Thyroid gland (tissue), 4 donors: Measurements from ENCODE around the gene CIAO2B. TPM values are rescaled to one million over a fixed set of nuclear protein-coding genes. Genes with fewer than 3 reads are reported as not detected.

Source experiments
- DNase-seq, 2 donors: peaks; one replicate each; pipeline ENCODE4 v3.0.0-alpha.2; 2019
- H3K27ac ChIP-seq, 3 donors: fragments of 200-600 bp; sonication (generic); 1 replicate in 2 of 3; 2 replicates in 1 of 3; pipeline ENCODE4 v1.5.1; 2016 to 2019; ENCODE audit warnings: mild to moderate bottlenecking in 1 of 3, moderate library complexity in 1 of 3
- H3K27me3 ChIP-seq: fragments of 200-600 bp; sonication (generic); one replicate; pipeline ENCODE4 v1.5.1; 2019
- H3K36me3 ChIP-seq, 2 donors: fragments of 200-600 bp; sonication (generic); one replicate each; pipeline ENCODE4 v1.5.1; 2016 to 2019
- H3K4me1 ChIP-seq, 2 donors: fragments of 200-600 bp; sonication (generic); one replicate each; pipeline ENCODE4 v1.5.1; 2017 to 2019
- H3K4me3 ChIP-seq, 3 donors: fragments of 200-600 bp; sonication (generic); replicated peaks in 1 of 3; 1 replicate in 2 of 3; 2 replicates in 1 of 3; pipeline ENCODE4 v1.5.1; 2016; ENCODE audit warnings: mild to moderate bottlenecking in 1 of 3
- H3K9me3 ChIP-seq: fragments of 200-600 bp; sonication (generic); one replicate; pipeline ENCODE4 v1.5.1; 2017
- CTCF ChIP-seq, 6 experiments: fragments of 200-600 bp in 3 of 6; fragments of 450-650 bp in 3 of 6; sonication (generic) in 3 of 6; IDR thresholded peaks; one replicate each; pipeline ENCODE4 v1.5.1; 2016 to 2019; ENCODE audit warnings: antibody characterized with exemption in 6 of 6, mild to moderate bottlenecking in 2 of 6, inconsistent platforms in 1 of 6, moderate library complexity in 1 of 6
- POLR2A ChIP-seq, 2 donors: fragments of 450-650 bp; IDR thresholded peaks; one replicate each; pipeline ENCODE4 v1.6.1; 2017; ENCODE audit warnings: antibody characterized with exemption in 2 of 2, mild to moderate bottlenecking in 2 of 2, moderate library complexity in 1 of 2
- WGBS, 2 donors: methylation state at CpG; one replicate each; pipeline ENCODE4 v1.1.5; 2017; 5-methylcytosine and 5-hydroxymethylcytosine counted together
- intact Hi-C: fragments of 100-400 bp; cut with DNase I; formaldehyde crosslinking; loops from one replicate; pipeline ENCODE4 v1.15.1; 2023
- total RNA-seq, 4 donors: library from RNA; depleted of rRNA; stranded (reverse); fragments of >200 nt; gene quantifications; one replicate each; pipeline ENCODE4 v1.2.3, GENCODE V29; 2016

The CIAO2B gene
- total RNA-seq, 4 donors from 2014 or later: 29.4 to 113 (median 48.3) TPM

- Histone ChIP-seq H3K27me3 (no peaks in the 10 kb centered on the region), H3K27ac (no peak overlapping the region), H3K4me3 (no peak overlapping the region), H3K36me3 (no peaks in the 10 kb centered on the region), H3K9me3 (no peaks in the 10 kb centered on the region), H3K4me1 (no peaks in the 10 kb centered on the region)
- WGBS, 2 donors: 85 to 93% methylated on average over 8 of the region's 8 CpGs
- no peak for TF ChIP-seq POLR2A (IDR thresholded peaks at IDR 0.05)
- no peak for TF ChIP-seq CTCF (IDR thresholded peaks at IDR 0.05)
- intact Hi-C loops: no loop called here
- no peak for DNase-seq
Observed at GRCh38 chr16:66911801-66912200, 22.4 kb downstream of the CIAO2B start.

GRCh38 chr16:66911112-66911511 is 23.1 kb downstream of the CIAO2B start:
- Histone ChIP-seq H3K27me3 (no peaks in the 10 kb centered on the region), H3K4me3 (no peak overlapping the region), H3K36me3 (no peaks in the 10 kb centered on the region), H3K9me3 (no peaks in the 10 kb centered on the region), H3K4me1 (peaks cover under 1 to 2% of the 10 kb centered on the region in 2 donors), H3K27ac (no peak overlapping the region)
- intact Hi-C loops: no loop called here
- TF ChIP-seq POLR2A (IDR thresholded peaks at IDR 0.05): no peak
- no peak for TF ChIP-seq CTCF (IDR thresholded peaks at IDR 0.05)
- no peak for DNase-seq
- 80% methylated on average over 2 to 3 of the region's 5 CpGs for WGBS, 2 donors

- Histone ChIP-seq H3K4me1 (peaks cover 9% of the 10 kb centered on the region in 2 donors), H3K27ac (no peak overlapping the region), H3K4me3 (no peak overlapping the region), H3K36me3 (no peaks in the 10 kb centered on the region), H3K9me3 (no peaks in the 10 kb centered on the region), H3K27me3 (no peaks in the 10 kb centered on the region)
- intact Hi-C loops: no loop called here
- no peak for DNase-seq
- TF ChIP-seq POLR2A (IDR thresholded peaks at IDR 0.05) (no peak), CTCF (IDR thresholded peaks at IDR 0.05) (no peak)
- WGBS, 2 donors: 79 to 90% methylated on average over 13 to 14 of the region's 14 CpGs
Observed at GRCh38 chr16:66910175-66910940, 23.8 kb downstream of the CIAO2B start.

GRCh38 chr16:66908762-66909559 is 25.2 kb downstream of the CIAO2B start:
- intact Hi-C loops: no loop called here
- Histone ChIP-seq H3K9me3 (no peaks in the 10 kb centered on the region), H3K36me3 (no peaks in the 10 kb centered on the region), H3K4me3 (no peak overlapping the region), H3K27me3 (no peaks in the 10 kb centered on the region), H3K4me1 (peaks cover 19 to 23% of the 10 kb centered on the region in 2 donors), H3K27ac (no peak overlapping the region)
- DNase-seq: no peak
- WGBS, 2 donors: 92 to 94% methylated on average over 14 of the region's 14 CpGs
- no peak for TF ChIP-seq CTCF (IDR thresholded peaks at IDR 0.05)
- no peak for TF ChIP-seq POLR2A (IDR thresholded peaks at IDR 0.05)

GRCh38 chr16:66908116-66908515 is 26.1 kb downstream of the CIAO2B start:
- intact Hi-C loops: no loop called here
- no peak overlapping the region for H3K27ac ChIP-seq

More at GRCh38 chr16:66908116-66908515, 26.1 kb downstream of the CIAO2B start:
- no peak for DNase-seq
- H3K4me1 ChIP-seq: peaks cover 19 to 32% of the 10 kb centered on the region in 2 donors
- no peaks in the 10 kb centered on the region for H3K36me3 ChIP-seq
- H3K9me3 ChIP-seq: no peaks in the 10 kb centered on the region
- 89 to 95% methylated on average over 3 of the region's 3 CpGs for WGBS, 2 donors
- H3K4me3 ChIP-seq: no peak overlapping the region
- TF ChIP-seq POLR2A (IDR thresholded peaks at IDR 0.05): no peak
- no peak for TF ChIP-seq CTCF (IDR thresholded peaks at IDR 0.05)
- H3K27me3 ChIP-seq: no peaks in the 10 kb centered on the region
